CD8-positive, alpha-beta T cell (primary cell): ENCODE data around the gene TBC1D3. TPM values are rescaled to one million over a fixed set of nuclear protein-coding genes. Genes with fewer than 3 reads are reported as not detected.

Source experiments
- total RNA-seq, 46 experiments: library from RNA in 2 of 46; stranded (reverse) in 2 of 46; gene quantifications; one replicate each; pipeline ENCODE4 v1.2.3 and lab custom pipeline; 2021 to 2026

Gene TBC1D3
- total RNA-seq, 2 experiments from 2014 or later = not detected

Other genes with a start within 250 kb of the TBC1D3 start
- 10 to 100 TPM; 10.9 to 12.4 TPM for gene TBC1D3L, start 203.5 kb downstream of the TBC1D3 start, total RNA-seq
- under 1 TPM in 1 of 2 experiments, not detected in 1; 0.36 TPM for gene TBC1D3D, start 188.6 kb downstream of the TBC1D3 start, total RNA-seq
- not detected for gene TBC1D3C, start 123.9 kb downstream of the TBC1D3 start, total RNA-seq
- not detected for gene TBC1D3E, start 64.6 kb downstream of the TBC1D3 start, total RNA-seq
- gene MRPL45, start 104.6 kb upstream of the TBC1D3 start, total RNA-seq = 10 to 100 TPM; 15.4 TPM
- gene GPR179, start 151.4 kb upstream of the TBC1D3 start, total RNA-seq = under 1 TPM in 1 of 2 experiments, not detected in 1; 0.56 TPM
- gene SOCS7, start 159.3 kb upstream of the TBC1D3 start, total RNA-seq = 10 to 100 TPM; 10.6 to 11.4 TPM
- gene ARHGAP23, start 235.9 kb upstream of the TBC1D3 start, total RNA-seq = under 1 TPM; 0.30 to 0.33 TPM